Upper lobe of left lung (tissue), 6 donors: ENCODE results near the gene OR52E2. TPM values are rescaled to one million over a fixed set of nuclear protein-coding genes. Genes with fewer than 3 reads are reported as not detected.

ENCODE experiments used
- ATAC-seq, 2 donors: fragments of 200-7000 bp; cut with Tn5 transposase; one replicate each; pipeline ENCODE4 v1.9.1; 2022; ENCODE audit warnings: mild to moderate bottlenecking in 2 of 2, moderate library complexity in 2 of 2; ENCODE audit not compliant: low FRiP score in 2 of 2
- DNase-seq, 2 donors: peaks; one replicate each; pipeline ENCODE4 v3.0.0-alpha.2; 2019 to 2020
- H3K27ac ChIP-seq, 4 donors: fragments of 200-600 bp; sonication (generic); one replicate each; pipeline ENCODE4 v1.5.1; 2016 to 2019
- H3K27me3 ChIP-seq, 4 donors: fragments of 200-600 bp; sonication (generic); one replicate each; pipeline ENCODE4 v1.5.1; 2017 to 2019
- H3K36me3 ChIP-seq, 4 donors: fragments of 200-600 bp; sonication (generic); one replicate each; pipeline ENCODE4 v1.5.1; 2016 to 2019
- H3K4me1 ChIP-seq, 4 donors: fragments of 200-600 bp; sonication (generic); one replicate each; pipeline ENCODE4 v1.5.1; 2018 to 2019
- H3K4me3 ChIP-seq, 4 donors: fragments of 200-600 bp; sonication (generic); one replicate each; pipeline ENCODE4 v1.5.1; 2017 to 2019; ENCODE audit warnings: mild to moderate bottlenecking in 2 of 4, moderate library complexity in 1 of 4
- H3K9me3 ChIP-seq, 4 donors: fragments of 200-600 bp; sonication (generic); one replicate each; pipeline ENCODE4 v1.5.1; 2018 to 2019
- EP300 ChIP-seq, 4 donors: sonication (generic); formaldehyde crosslinking; IDR thresholded peaks; one replicate each; pipeline ENCODE4 v1.5.1; 2017; ENCODE audit warnings: antibody characterized with exemption in 4 of 4, control low read depth in 2 of 4
- POLR2A ChIP-seq, 4 donors: fragments of 450-650 bp; IDR thresholded peaks; one replicate each; pipeline ENCODE4 v1.5.1; 2016 to 2017; ENCODE audit warnings: antibody characterized with exemption in 4 of 4, mild to moderate bottlenecking in 2 of 4
- POLR2AphosphoS5 ChIP-seq, 2 donors: sonication (generic); formaldehyde crosslinking; IDR thresholded peaks; one replicate each; pipeline ENCODE4 v1.5.1; 2017; ENCODE audit warnings: antibody characterized with exemption in 2 of 2
- WGBS, 2 donors: methylation state at CpG; one replicate each; pipeline ENCODE4 v1.1.5; 2017 to 2018; 5-methylcytosine and 5-hydroxymethylcytosine counted together
- total RNA-seq, 6 donors: library from RNA; depleted of rRNA in 4 of 6; stranded (reverse); fragments of >200 nt in 4 of 6; gene quantifications; one replicate each; pipeline versions ENCODE4 v1.1.0 to v1.2.1, GENCODE V29; 2016 to 2021
- TF ChIP-seq, protein P1 (sequence below), 6 experiments: fragments of 450-650 bp in 4 of 6; fragments of 200-600 bp in 2 of 6; sonication (generic) in 2 of 6; IDR thresholded peaks; one replicate each; pipeline ENCODE4 v1.5.1; 2016 to 2019; ENCODE audit warnings: antibody characterized with exemption in 6 of 6
- donor health status: DM: no; HTN: no; CAD: no; lungs with moderate emphysema.
- donor health status: DM: no; HTN: yes; CAD: no; lungs with severe emphysema.

Gene OR52E2
- not detected for total RNA-seq

DNA sequence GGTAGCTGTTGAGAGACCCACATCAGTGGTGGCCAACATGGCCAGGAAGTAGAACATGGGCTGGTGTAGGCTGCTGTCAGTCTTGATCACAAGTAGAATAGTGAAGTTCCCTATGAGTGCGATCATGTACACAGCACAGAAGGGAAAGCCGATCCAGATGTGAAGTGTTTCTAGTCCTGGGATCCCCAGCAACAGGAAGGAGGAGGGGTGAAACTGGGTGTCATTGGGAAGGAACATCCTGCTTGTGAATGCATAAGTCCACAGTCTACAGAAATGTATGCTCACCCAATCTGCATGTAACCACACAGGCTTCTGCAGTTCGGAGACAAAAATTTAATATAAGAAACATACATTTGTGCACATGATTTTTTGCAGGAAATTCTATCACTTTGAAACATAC is at the start of gene OR52E2:
OR52E2 (minus strand) TSS at position 237 of the 400 bp plus-strand sequence; CDS start at position 237, 0 bp downstream.
- Histone ChIP-seq H3K4me3 (no peak within 1 kb of the TSS), H3K27me3 (no peaks in the 10 kb centered on the region), H3K27ac (no peak within 1 kb of the TSS), H3K9me3 (no peaks in the 10 kb centered on the region), H3K4me1 (no peaks in the 10 kb centered on the region), H3K36me3 (no peaks in the 10 kb centered on the region)
- TF ChIP-seq POLR2AphosphoS5 (IDR thresholded peaks at IDR 0.05), result no peak
- TF ChIP-seq, protein P1, sequence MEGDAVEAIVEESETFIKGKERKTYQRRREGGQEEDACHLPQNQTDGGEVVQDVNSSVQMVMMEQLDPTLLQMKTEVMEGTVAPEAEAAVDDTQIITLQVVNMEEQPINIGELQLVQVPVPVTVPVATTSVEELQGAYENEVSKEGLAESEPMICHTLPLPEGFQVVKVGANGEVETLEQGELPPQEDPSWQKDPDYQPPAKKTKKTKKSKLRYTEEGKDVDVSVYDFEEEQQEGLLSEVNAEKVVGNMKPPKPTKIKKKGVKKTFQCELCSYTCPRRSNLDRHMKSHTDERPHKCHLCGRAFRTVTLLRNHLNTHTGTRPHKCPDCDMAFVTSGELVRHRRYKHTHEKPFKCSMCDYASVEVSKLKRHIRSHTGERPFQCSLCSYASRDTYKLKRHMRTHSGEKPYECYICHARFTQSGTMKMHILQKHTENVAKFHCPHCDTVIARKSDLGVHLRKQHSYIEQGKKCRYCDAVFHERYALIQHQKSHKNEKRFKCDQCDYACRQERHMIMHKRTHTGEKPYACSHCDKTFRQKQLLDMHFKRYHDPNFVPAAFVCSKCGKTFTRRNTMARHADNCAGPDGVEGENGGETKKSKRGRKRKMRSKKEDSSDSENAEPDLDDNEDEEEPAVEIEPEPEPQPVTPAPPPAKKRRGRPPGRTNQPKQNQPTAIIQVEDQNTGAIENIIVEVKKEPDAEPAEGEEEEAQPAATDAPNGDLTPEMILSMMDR (IDR thresholded peaks at IDR 0.05), result no peak
- no peak for TF ChIP-seq EP300 (IDR thresholded peaks at IDR 0.05)
- no peak for TF ChIP-seq POLR2A (IDR thresholded peaks at IDR 0.05)
- 62 to 88% methylated on average over 3 of the region's 3 CpGs for WGBS, 2 donors
- DNase-seq (no peak), ATAC-seq (peak in 1 of 2 donors; percentile 43)

GRCh38 chr11:5107285-5107684 is 47.9 kb upstream of the OR52E2 start:
- ATAC-seq, result no peak

DNA sequence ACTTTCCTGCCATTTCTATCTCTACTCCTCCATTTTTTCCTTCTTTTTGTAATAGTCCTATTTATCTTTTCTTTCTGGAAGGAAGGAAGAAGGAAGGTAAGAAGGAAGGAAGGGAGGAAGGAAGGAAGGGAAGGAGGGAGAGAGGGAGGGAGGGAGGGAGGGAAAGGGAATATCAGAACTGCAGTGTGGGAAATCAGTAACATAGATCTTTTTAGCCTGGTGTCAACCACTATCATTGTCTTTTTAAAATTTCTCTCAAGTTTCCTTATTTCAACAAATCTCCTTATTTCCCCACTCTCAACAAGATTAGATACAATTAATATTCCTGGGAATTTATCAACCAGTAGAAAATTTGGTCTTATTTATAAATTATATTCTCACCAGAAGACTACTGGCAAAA is 43.6 kb upstream of the OR52E2 start:
- no peaks in the 10 kb centered on the region for H3K36me3 ChIP-seq
- H3K9me3 ChIP-seq, result no peaks in the 10 kb centered on the region
- no peak for ATAC-seq
- H3K27me3 ChIP-seq, result no peaks in the 10 kb centered on the region
- DNase-seq, result no peak
- TF ChIP-seq POLR2A (IDR thresholded peaks at IDR 0.05), result no peak
- TF ChIP-seq EP300 (IDR thresholded peaks at IDR 0.05), result no peak
- TF ChIP-seq, protein P1 (IDR thresholded peaks at IDR 0.05), result no peak
- no peak for TF ChIP-seq POLR2AphosphoS5 (IDR thresholded peaks at IDR 0.05)
- H3K4me1 ChIP-seq, result no peaks in the 10 kb centered on the region
- no peak overlapping the region for H3K4me3 ChIP-seq
- no peak overlapping the region for H3K27ac ChIP-seq

More at GRCh38 chr11:5107285-5107684, 47.9 kb upstream of the OR52E2 start:
- DNase-seq, result no peak
- 71% methylated on average over 3 of the region's 3 CpGs for WGBS, 2 donors
- H3K9me3 ChIP-seq, result no peaks in the 10 kb centered on the region
- H3K4me1 ChIP-seq, result no peaks in the 10 kb centered on the region
- H3K27me3 ChIP-seq, result no peaks in the 10 kb centered on the region
- H3K36me3 ChIP-seq, result no peaks in the 10 kb centered on the region
- TF ChIP-seq, protein P1 (IDR thresholded peaks at IDR 0.05), result no peak
- no peak for TF ChIP-seq EP300 (IDR thresholded peaks at IDR 0.05)
- TF ChIP-seq POLR2AphosphoS5 (IDR thresholded peaks at IDR 0.05), result no peak
- no peak for TF ChIP-seq POLR2A (IDR thresholded peaks at IDR 0.05)
- no peak overlapping the region for H3K27ac ChIP-seq
- no peak overlapping the region for H3K4me3 ChIP-seq

GRCh38 chr11:5102246-5102645 is 42.8 kb upstream of the OR52E2 start:
- no peaks in the 10 kb centered on the region for H3K27me3 ChIP-seq
- H3K27ac ChIP-seq, result no peak overlapping the region
- 52 to 58% methylated on average over 2 of the region's 2 CpGs for WGBS, 2 donors
- H3K36me3 ChIP-seq, result no peaks in the 10 kb centered on the region
- ATAC-seq (no peak), DNase-seq (no peak)
- no peaks in the 10 kb centered on the region for H3K9me3 ChIP-seq
- TF ChIP-seq POLR2A (IDR thresholded peaks at IDR 0.05) (no peak), EP300 (IDR thresholded peaks at IDR 0.05) (no peak), POLR2AphosphoS5 (IDR thresholded peaks at IDR 0.05) (no peak)
- TF ChIP-seq, protein P1 (IDR thresholded peaks at IDR 0.05), result no peak
- no peak overlapping the region for H3K4me3 ChIP-seq
- no peaks in the 10 kb centered on the region for H3K4me1 ChIP-seq

GRCh38 chr11:5096011-5096410 is 36.6 kb upstream of the OR52E2 start:
- ATAC-seq, result no peak
- 77 to 84% methylated on average over 2 of the region's 2 CpGs for WGBS, 2 donors

More at GRCh38 chr11:5096011-5096410, 36.6 kb upstream of the OR52E2 start:
- H3K27ac ChIP-seq, result no peak overlapping the region
- no peaks in the 10 kb centered on the region for H3K36me3 ChIP-seq
- DNase-seq, result no peak
- no peaks in the 10 kb centered on the region for H3K27me3 ChIP-seq
- no peaks in the 10 kb centered on the region for H3K9me3 ChIP-seq
- H3K4me1 ChIP-seq, result no peaks in the 10 kb centered on the region
- H3K4me3 ChIP-seq, result no peak overlapping the region
- TF ChIP-seq POLR2A (IDR thresholded peaks at IDR 0.05), result no peak
